HUES64 (cell line): ENCODE data around the gene CCDC87.
"Not testable (repeated sequence)": the region's sequence is repeated elsewhere in the genome, so short reads cannot be mapped to it uniquely, and the experiment has no call there.

ENCODE experiments used
- H3K27ac ChIP-seq: 2 replicates; pipeline ENCODE4 v1.7.0; 2013; ENCODE audit warnings: low read depth, low read length, inconsistent platforms
- H3K27me3 ChIP-seq: 2 replicates; pipeline ENCODE4 v1.6.1; 2013; ENCODE audit warnings: mild to moderate bottlenecking, low read length; ENCODE audit not compliant: insufficient read depth
- H3K36me3 ChIP-seq: 2 replicates; pipeline ENCODE4 v1.6.1; 2013; ENCODE audit warnings: mild to moderate bottlenecking, low read length; ENCODE audit not compliant: insufficient read depth
- H3K4me1 ChIP-seq: 2 replicates; pipeline ENCODE4 v1.6.1; 2013; ENCODE audit warnings: mild to moderate bottlenecking, low read length, moderate library complexity; ENCODE audit not compliant: insufficient read depth
- H3K4me3 ChIP-seq: 2 replicates; pipeline ENCODE4 v1.5.1; 2013; ENCODE audit warnings: mild to moderate bottlenecking, low read length, moderate library complexity
- H3K9ac ChIP-seq: 2 replicates; pipeline ENCODE4 v1.6.1; 2013; ENCODE audit warnings: mild to moderate bottlenecking, low read depth, low read length
- H3K9me3 ChIP-seq: 2 replicates; pipeline ENCODE4 v1.6.1; 2013; ENCODE audit warnings: low read depth, low read length; ENCODE audit not compliant: insufficient read depth
- WGBS: fragments of 150-250, 120-280 bp; methylation state at CpG from one replicate; pipeline ENCODE4 v1.1.7; 2013; ENCODE audit warnings: missing lambda C conversion rate; 5-methylcytosine and 5-hydroxymethylcytosine counted together

CCDC87 gene

DNA sequence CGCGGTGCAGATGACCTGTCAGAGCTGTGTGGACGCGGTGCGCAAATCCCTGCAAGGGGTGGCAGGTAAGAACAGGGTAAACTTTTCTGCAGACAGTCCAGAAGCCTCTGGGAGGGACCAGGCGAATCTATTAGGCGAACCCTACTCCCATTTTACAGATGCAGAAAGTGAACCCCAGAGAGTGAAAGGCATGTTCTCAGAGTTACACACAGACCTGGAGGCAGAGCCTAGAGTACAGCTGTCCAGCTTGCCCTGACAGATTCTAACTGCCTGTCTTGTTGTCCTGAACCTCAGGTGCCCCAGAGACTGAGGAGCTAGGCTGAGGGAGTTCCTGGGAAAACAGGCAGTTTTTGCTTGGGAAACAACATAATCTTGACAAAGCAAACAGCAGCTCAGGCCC lies 787 bp upstream of the CCDC87 start:
- no peaks in the 10 kb centered on the region; the same call in 1 of the 2 replicates for H3K27me3 ChIP-seq
- 0 out of 2 replicates have a peak, but pooled peaks cover 8% of the 10 kb centered on the region for H3K9me3 ChIP-seq
- peak overlapping the region; percentile 73 for H3K4me3 ChIP-seq
- no peaks in the 10 kb centered on the region for H3K36me3 ChIP-seq
- H3K4me1 ChIP-seq = 0 out of 2 replicates have a peak, but pooled peaks cover 5% of the 10 kb centered on the region
- peak overlapping the region; percentile 68 for H3K9ac ChIP-seq
- H3K27ac ChIP-seq = no peak overlapping the region
- 74% methylated on average over 7 of the region's 7 CpGs for WGBS

DNA sequence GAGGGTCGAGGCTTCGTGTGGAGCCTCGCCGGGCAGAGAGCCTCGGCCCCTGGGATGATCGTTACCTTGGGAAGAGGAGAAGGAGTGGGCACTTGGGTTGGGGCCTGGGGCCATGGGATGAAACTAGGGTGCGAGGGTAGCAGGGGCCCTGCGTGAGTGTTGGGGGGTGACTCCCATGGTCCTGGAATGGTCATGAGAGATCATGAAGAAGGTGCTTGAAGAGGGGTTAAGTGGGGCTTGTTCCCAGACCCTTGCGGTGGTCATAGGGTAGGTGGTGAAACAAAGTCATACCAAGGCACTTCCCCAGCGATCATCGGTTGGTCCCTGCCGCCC lies 406 bp upstream of the CCDC87 start:
- H3K4me3 ChIP-seq = peak overlapping the region; percentile 73
- H3K4me1 ChIP-seq = 0 out of 2 replicates have a peak, but pooled peaks cover 5% of the 10 kb centered on the region
- H3K36me3 ChIP-seq = no peaks in the 10 kb centered on the region
- H3K27ac ChIP-seq = no peak overlapping the region
- 22% methylated on average over 12 of the region's 12 CpGs for WGBS
- 0 out of 2 replicates have a peak, but pooled peaks cover 8% of the 10 kb centered on the region for H3K9me3 ChIP-seq
- H3K9ac ChIP-seq = peak overlapping the region; percentile 68
- H3K27me3 ChIP-seq = no peaks in the 10 kb centered on the region; the same call in 1 of the 2 replicates

- Histone ChIP-seq H3K4me3 (no peak overlapping the region), H3K27me3 (no peaks in the 10 kb centered on the region; the same call in 1 of the 2 replicates), H3K27ac (no peak overlapping the region), H3K9me3 (peaks cover 11% of the 10 kb centered on the region; the same call in 1 of the 2 replicates), H3K36me3 (no peaks in the 10 kb centered on the region), H3K4me1 (0 out of 2 replicates have a peak, but pooled peaks cover 5% of the 10 kb centered on the region), H3K9ac (no peak overlapping the region)
- WGBS = 91% methylated on average over 2 of the region's 2 CpGs
These were observed 1.7 kb downstream of the CCDC87 start for GRCh38 chr11:66591175-66591574.

DNA sequence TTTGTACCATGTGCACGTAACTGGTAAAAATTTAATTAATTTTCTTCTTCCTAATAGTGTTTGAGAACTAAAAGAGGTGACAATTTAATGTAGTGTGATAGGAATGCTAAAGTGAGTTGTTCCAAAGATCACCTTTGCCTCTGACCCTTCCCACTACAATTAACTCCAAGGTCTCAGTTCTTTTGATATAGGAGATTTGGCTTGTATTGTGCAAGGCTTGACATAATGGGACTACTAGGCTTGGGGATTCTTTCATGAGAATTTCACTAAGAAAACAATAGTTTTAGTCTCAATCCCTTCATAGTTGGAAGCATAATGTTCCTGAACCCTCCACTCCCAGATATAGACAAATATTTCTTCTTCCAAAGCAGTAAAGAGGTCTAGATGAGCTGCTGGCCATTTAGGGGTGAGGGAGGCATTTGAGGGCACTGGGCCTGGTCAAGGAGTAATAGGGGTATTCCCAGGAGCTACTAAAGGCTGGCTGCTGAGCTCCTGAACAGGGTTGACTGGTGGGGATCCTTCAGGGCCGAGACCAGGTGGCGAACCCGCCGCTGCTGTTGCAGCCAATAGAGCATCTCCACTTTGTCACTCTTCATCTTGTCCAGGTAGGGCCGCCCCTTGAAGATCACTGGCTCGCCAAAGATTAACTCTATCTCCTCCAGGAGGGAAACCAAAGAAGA lies 2.7 kb downstream of the CCDC87 start:
- peaks cover 12% of the 10 kb centered on the region; the same call in 1 of the 2 replicates for H3K9me3 ChIP-seq
- WGBS = 94% methylated on average over 6 of the region's 7 CpGs

DNA sequence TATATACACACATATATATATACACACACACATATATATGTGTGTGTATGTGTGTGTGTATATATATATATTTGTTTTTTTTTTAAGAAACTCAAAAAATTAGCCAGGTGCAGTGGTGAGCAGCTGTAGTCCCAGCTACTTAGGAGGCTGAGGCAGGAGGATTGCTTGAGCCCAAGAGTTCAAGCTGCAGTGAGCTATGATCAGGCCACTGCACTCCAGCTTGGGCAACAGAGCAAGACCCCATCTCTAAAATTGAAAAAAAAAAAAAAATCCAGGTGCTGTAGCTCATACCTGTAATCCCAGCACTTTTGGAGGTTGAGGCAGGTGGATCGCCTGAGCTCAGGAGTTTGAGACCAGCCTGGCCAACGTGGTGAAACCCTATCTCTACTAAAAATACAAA lies 3.5 kb downstream of the CCDC87 start:
- H3K9ac ChIP-seq, H3K4me1 ChIP-seq, H3K36me3 ChIP-seq, H3K4me3 ChIP-seq, H3K27me3 ChIP-seq, H3K27ac ChIP-seq: not testable (repeated sequence)
- 75% methylated on average over 2 of the region's 2 CpGs for WGBS
- H3K9me3 ChIP-seq = peaks cover 12% of the 10 kb centered on the region; the same call in 1 of the 2 replicates

More for the DNA sequence above, 2.7 kb downstream of the CCDC87 start:
- H3K36me3 ChIP-seq = no peaks in the 10 kb centered on the region
- H3K27ac ChIP-seq = no peak overlapping the region
- H3K4me1 ChIP-seq = 0 out of 2 replicates have a peak, but pooled peaks cover 5% of the 10 kb centered on the region
- H3K4me3 ChIP-seq = no peak overlapping the region
- H3K9ac ChIP-seq = no peak overlapping the region
- no peaks in the 10 kb centered on the region; the same call in 1 of the 2 replicates for H3K27me3 ChIP-seq

DNA sequence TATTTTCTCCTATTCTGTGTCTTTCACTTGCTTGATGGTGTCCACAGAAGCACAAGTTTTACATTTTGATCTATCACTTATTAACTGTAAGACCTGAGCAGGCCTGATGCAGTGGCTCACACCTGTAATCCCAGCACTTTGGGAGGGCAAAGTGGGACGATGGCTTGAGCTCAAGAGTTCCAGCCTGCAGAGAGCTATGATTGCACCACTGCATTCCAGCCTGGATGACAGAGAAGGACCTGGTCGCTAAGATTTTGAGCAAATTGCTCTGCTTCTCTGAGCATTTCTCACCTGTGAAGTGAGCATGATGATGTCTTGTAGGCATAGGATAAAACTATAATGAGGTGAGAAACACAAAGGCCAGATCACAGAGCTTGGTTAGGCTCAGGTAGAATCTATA lies 6.7 kb downstream of the CCDC87 start:
- H3K9me3 ChIP-seq = peaks cover 16% of the 10 kb centered on the region; the same call in 1 of the 2 replicates
- H3K9ac ChIP-seq = no peak overlapping the region
- no peak overlapping the region for H3K4me3 ChIP-seq
- no peak overlapping the region for H3K27ac ChIP-seq
- WGBS = 74% methylated on average over 2 of the region's 2 CpGs
- H3K27me3 ChIP-seq = no peaks in the 10 kb centered on the region; the same call in 1 of the 2 replicates
- H3K4me1 ChIP-seq = no peaks in the 10 kb centered on the region
- H3K36me3 ChIP-seq = no peaks in the 10 kb centered on the region

DNA sequence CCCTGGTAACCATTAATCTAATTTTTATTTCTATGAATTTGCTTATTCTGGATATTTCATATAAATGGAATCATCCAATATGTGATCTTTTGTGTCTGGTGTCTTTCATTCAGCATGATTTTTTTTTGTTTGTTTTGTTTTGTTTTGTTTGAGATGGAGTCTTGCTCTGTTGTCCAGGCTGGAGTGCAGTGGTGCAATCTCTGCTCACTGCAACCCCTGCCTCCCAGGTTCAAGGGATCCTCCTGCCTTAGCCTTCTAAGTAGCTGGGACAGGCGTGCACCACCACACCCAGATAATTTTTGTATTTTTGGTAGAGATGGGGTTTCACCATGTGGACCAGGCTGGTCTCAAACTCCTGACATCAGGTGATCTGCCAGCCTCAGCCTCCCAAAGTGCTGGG lies 7.4 kb downstream of the CCDC87 start:
- not testable (repeated sequence) for H3K4me1 ChIP-seq, H3K9ac ChIP-seq, H3K27me3 ChIP-seq, H3K27ac ChIP-seq, H3K4me3 ChIP-seq, H3K36me3 ChIP-seq
- no CpG with 5 or more reads among the region's 1 CpG for WGBS
- peaks cover 13% of the 10 kb centered on the region; the same call in 1 of the 2 replicates for H3K9me3 ChIP-seq

- 89% methylated on average over 3 of the region's 3 CpGs for WGBS
- not testable (repeated sequence) for H3K9ac ChIP-seq, H3K4me1 ChIP-seq, H3K4me3 ChIP-seq, H3K27me3 ChIP-seq, H3K36me3 ChIP-seq, H3K27ac ChIP-seq
- peaks cover 13% of the 10 kb centered on the region; the same call in 1 of the 2 replicates for H3K9me3 ChIP-seq
These were observed 10.2 kb downstream of the CCDC87 start for GRCh38 chr11:66582565-66583147.

- Histone ChIP-seq H3K9me3 (peaks cover 11% of the 10 kb centered on the region; the same call in 1 of the 2 replicates), H3K36me3 (no peaks in the 10 kb centered on the region), H3K27me3 (peaks cover 6% of the 10 kb centered on the region; the same call in 1 of the 2 replicates), H3K9ac (no peak overlapping the region), H3K4me3 (no peak overlapping the region), H3K27ac (no peak overlapping the region), H3K4me1 (no peaks in the 10 kb centered on the region)
- 89% methylated on average over 1 of the region's 3 CpGs for WGBS
These were observed 11.6 kb downstream of the CCDC87 start for GRCh38 chr11:66581261-66581660.

DNA sequence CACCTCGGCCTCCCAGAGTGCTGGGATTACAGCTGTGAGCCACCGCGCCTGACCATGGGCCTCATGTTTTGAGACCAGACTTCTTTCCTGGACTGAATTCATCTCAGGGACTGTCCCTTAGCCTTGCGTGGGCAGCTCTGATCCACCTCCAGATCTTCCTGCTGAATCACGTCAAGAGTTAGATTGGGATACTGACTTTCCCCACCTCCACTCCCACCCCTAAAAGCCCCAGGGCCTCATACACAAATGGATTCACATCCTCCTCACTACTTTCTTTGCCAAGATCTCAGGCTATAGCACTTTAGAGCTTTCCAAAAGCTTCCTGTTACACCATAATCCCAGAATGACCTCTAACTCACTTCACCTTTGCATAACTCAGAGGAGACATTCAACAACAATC lies 12.1 kb downstream of the CCDC87 start:
- 93% methylated on average over 5 of the region's 5 CpGs for WGBS

DNA sequence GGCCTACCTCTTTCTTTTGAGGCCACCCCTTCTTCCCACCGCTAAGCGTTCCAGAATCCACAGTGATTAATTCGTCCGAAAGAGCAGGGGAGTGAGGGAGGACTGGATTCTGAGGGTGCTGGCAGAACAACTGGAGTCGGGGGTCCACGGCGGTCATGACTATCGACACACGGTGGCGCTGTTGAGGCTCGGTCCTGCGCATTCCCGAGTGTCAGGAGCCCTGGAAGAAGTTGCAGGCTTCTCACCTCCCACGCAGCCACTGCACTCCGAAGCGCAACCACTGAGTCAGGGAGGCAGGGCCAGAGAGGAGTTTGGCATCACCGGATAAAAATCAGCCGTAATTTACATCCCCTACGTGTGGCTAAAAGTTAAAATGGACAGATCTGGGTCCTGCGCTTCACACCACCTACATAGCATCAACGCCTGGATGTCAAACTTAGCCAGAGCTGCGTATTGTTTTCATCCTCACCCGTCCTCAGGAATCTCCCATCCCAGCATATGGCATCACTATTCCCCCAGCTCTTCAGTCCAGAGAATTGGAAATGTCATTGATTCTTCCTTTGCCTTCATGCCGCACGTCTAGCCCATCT lies 13.8 kb downstream of the CCDC87 start:
- Histone ChIP-seq H3K9ac (no peak overlapping the region), H3K4me1 (no peaks in the 10 kb centered on the region), H3K4me3 (no peak overlapping the region), H3K27me3 (peaks cover 6% of the 10 kb centered on the region; the same call in 1 of the 2 replicates), H3K27ac (no peak overlapping the region), H3K36me3 (no peaks in the 10 kb centered on the region), H3K9me3 (0 out of 2 replicates have a peak, but pooled peaks cover 9% of the 10 kb centered on the region)
- WGBS = 27% methylated on average over 25 of the region's 25 CpGs

More for the DNA sequence above, 12.1 kb downstream of the CCDC87 start:
- Histone ChIP-seq H3K4me1 (no peaks in the 10 kb centered on the region), H3K27me3 (peaks cover 6% of the 10 kb centered on the region; the same call in 1 of the 2 replicates), H3K27ac (no peak overlapping the region), H3K4me3 (no peak overlapping the region), H3K9ac (no peak overlapping the region), H3K9me3 (0 out of 2 replicates have a peak, but pooled peaks cover 9% of the 10 kb centered on the region), H3K36me3 (no peaks in the 10 kb centered on the region)
